Suprapubic skin (tissue), 4 donors: ENCODE results near the gene RIN1. TPM values are rescaled to one million over a fixed set of nuclear protein-coding genes. Genes with fewer than 3 reads are reported as not detected.

ENCODE experiments used
- DNase-seq, 2 donors: peaks; one replicate each; pipeline ENCODE4 v3.0.0-alpha.2; 2019; ENCODE audit warnings: low spot score in 2 of 2
- H3K27ac ChIP-seq: fragments of 200-600 bp; sonication (generic); one replicate; pipeline ENCODE4 v1.5.1; 2019
- H3K27me3 ChIP-seq: fragments of 200-600 bp; sonication (generic); one replicate; pipeline ENCODE4 v1.5.1; 2019
- H3K36me3 ChIP-seq: fragments of 200-600 bp; sonication (generic); one replicate; pipeline ENCODE4 v1.5.1; 2019
- H3K4me1 ChIP-seq: fragments of 200-600 bp; sonication (generic); one replicate; pipeline ENCODE4 v1.5.1; 2019
- H3K4me3 ChIP-seq: fragments of 200-600 bp; sonication (generic); one replicate; pipeline ENCODE4 v1.5.1; 2019; ENCODE audit warnings: mild to moderate bottlenecking
- H3K9me3 ChIP-seq: fragments of 200-600 bp; sonication (generic); one replicate; pipeline ENCODE4 v1.5.1; 2019
- CTCF ChIP-seq, 2 donors: fragments of 200-600 bp in 1 of 2; fragments of 450-650 bp in 1 of 2; sonication (generic) in 1 of 2; IDR thresholded peaks; one replicate each; pipeline ENCODE4 v1.5.1; 2016 to 2019; ENCODE audit warnings: antibody characterized with exemption in 2 of 2, mild to moderate bottlenecking in 1 of 2, moderate library complexity in 1 of 2
- EP300 ChIP-seq: sonication (generic); formaldehyde crosslinking; IDR thresholded peaks from one replicate; pipeline ENCODE4 v1.6.1; 2017; ENCODE audit warnings: antibody characterized with exemption
- POLR2A ChIP-seq, 2 donors: fragments of 450-650 bp; IDR thresholded peaks; one replicate each; pipeline ENCODE4 v1.6.1; 2017; ENCODE audit warnings: antibody characterized with exemption in 2 of 2, mild to moderate bottlenecking in 2 of 2, moderate library complexity in 2 of 2
- POLR2AphosphoS5 ChIP-seq, 3 donors: sonication (generic); formaldehyde crosslinking; IDR thresholded peaks; one replicate each; pipeline ENCODE4 v1.6.1; 2017; ENCODE audit warnings: antibody characterized with exemption in 3 of 3
- WGBS: methylation state at CpG from one replicate; pipeline ENCODE4 v1.1.5; 2018; 5-methylcytosine and 5-hydroxymethylcytosine counted together
- total RNA-seq, 4 donors: library from RNA; depleted of rRNA; stranded (reverse); fragments of >200 nt; gene quantifications; one replicate each; pipeline ENCODE4 v1.1.0, GENCODE V29; 2016

Gene RIN1
- total RNA-seq, 4 donors from 2014 or later = 40.3 to 73.6 (median 60.3) TPM

GRCh38 chr11:66331542-66332370, 4.5 kb downstream of the RIN1 start:
- WGBS = 87% methylated on average over 7 of the region's 12 CpGs
- Histone ChIP-seq H3K27me3 (no peaks in the 10 kb centered on the region), H3K9me3 (no peaks in the 10 kb centered on the region), H3K36me3 (peaks cover 26% of the 10 kb centered on the region), H3K4me3 (no peak overlapping the region), H3K4me1 (peaks cover 58% of the 10 kb centered on the region), H3K27ac (no peak overlapping the region)
- TF ChIP-seq POLR2A (IDR thresholded peaks at IDR 0.05) (no peak), POLR2AphosphoS5 (IDR thresholded peaks at IDR 0.05) (no peak), CTCF (IDR thresholded peaks at IDR 0.05) (no peak), EP300 (no peak)
- DNase-seq = peak in 1 of 2 donors; percentile 57

- no peak overlapping the region for H3K4me3 ChIP-seq
- no peaks in the 10 kb centered on the region for H3K27me3 ChIP-seq
- no peaks in the 10 kb centered on the region for H3K9me3 ChIP-seq
- WGBS = 63% methylated on average over 7 of the region's 10 CpGs
- H3K27ac ChIP-seq = no peak overlapping the region
- no peak for DNase-seq
- TF ChIP-seq POLR2A (IDR thresholded peaks at IDR 0.05) (no peak), CTCF (IDR thresholded peaks at IDR 0.05) (no peak), POLR2AphosphoS5 (IDR thresholded peaks at IDR 0.05) (no peak), EP300 (no peak)
- peaks cover 26% of the 10 kb centered on the region for H3K36me3 ChIP-seq
- H3K4me1 ChIP-seq = peaks cover 58% of the 10 kb centered on the region
Measured at GRCh38 chr11:66330931-66331330, 5.3 kb downstream of the RIN1 start.

DNA sequence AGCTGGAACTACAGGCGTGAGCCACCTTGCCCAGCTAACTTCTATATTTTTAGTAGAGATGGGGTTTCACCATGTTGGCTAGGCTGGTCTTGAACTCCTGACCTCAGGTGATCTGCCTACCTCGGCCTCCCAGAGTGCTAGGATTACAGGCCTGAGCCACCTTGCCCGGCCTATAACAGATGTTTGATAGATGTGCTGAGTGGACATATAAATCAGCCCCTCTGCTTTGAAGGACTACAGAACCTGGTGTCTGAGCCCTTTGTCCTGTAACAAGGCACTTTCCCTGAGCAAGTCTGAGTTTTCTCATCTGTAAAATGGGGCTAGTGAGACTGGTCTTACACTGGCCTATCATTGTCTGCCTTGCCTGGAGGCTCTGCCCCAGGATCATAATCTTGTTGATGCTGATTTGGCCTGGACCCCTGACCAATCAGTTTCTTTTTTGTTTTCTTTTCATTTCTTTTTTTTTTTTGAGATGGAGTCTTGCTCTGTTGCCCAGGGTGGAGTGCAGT, 7.0 kb downstream of the RIN1 start:
- no peak overlapping the region for H3K27ac ChIP-seq
- no peak for TF ChIP-seq EP300
- TF ChIP-seq CTCF (IDR thresholded peaks at IDR 0.05) = no peak
- no peak for TF ChIP-seq POLR2AphosphoS5 (IDR thresholded peaks at IDR 0.05)
- no peak for TF ChIP-seq POLR2A (IDR thresholded peaks at IDR 0.05)
- no peak overlapping the region for H3K4me3 ChIP-seq
- no peak for DNase-seq
- no peaks in the 10 kb centered on the region for H3K27me3 ChIP-seq
- WGBS = 86% methylated on average over 3 of the region's 3 CpGs
- peaks cover 58% of the 10 kb centered on the region for H3K4me1 ChIP-seq
- no peaks in the 10 kb centered on the region for H3K9me3 ChIP-seq
- H3K36me3 ChIP-seq = peaks cover 26% of the 10 kb centered on the region

DNA sequence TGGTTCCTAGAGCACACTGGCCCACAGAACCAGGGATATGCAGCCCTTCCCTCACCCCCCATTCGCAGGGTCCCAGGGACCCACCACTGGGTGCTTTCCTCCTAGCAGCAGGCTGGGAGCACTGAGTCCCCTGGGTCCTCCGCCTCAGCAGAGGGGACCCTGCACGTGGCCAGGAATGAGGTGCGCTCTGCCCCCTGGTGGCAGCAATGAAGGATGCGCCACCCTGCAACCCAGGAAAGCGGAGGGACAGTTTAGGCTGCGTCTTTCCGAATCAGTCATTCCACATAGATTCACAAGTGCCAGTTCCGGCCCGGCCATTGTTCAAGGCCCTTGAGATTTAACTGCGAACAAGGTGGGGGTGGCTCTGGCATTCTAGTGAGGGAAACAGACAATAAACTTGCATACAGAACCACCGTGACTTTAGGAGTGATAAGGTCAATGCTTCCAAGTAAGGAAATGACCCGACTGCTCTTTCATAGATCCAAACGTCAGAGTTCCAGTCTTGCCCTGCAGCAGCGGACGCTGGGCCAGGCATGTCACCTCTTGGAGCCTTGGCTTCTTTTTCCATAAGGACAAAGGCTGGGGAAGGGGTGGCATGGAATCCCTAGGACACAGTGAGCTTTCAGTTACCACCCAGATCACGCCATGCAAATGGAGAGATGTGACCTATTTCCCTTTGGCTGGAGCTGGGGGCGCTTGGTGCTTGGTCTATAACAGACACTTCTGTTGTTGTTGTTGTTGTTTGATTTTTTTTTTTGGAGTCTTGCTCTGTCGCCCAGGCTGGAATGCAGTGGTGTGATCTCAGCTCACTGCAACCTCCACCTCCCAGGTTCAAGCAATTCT, 7.7 kb downstream of the RIN1 start:
- TF ChIP-seq EP300 (no peak), POLR2AphosphoS5 (IDR thresholded peaks at IDR 0.05) (peak in 2 of 3 donors; percentile 11 to 21), CTCF (IDR thresholded peaks at IDR 0.05) (peak; percentile 92 to 97), POLR2A (IDR thresholded peaks at IDR 0.05) (no peak)
- Histone ChIP-seq H3K36me3 (peaks cover 21% of the 10 kb centered on the region), H3K9me3 (no peaks in the 10 kb centered on the region), H3K27me3 (no peaks in the 10 kb centered on the region), H3K4me1 (peaks cover 54% of the 10 kb centered on the region), H3K27ac (peak overlapping the region; percentile 74), H3K4me3 (peak overlapping the region; percentile 12)
- 6% methylated on average over 16 of the region's 19 CpGs for WGBS
- peak; percentile 89 to 92 for DNase-seq

- Histone ChIP-seq H3K9me3 (no peaks in the 10 kb centered on the region), H3K27ac (peak overlapping the region; percentile 74), H3K36me3 (peaks cover 16% of the 10 kb centered on the region), H3K4me3 (no peak overlapping the region), H3K27me3 (no peaks in the 10 kb centered on the region), H3K4me1 (peaks cover 51% of the 10 kb centered on the region)
- peak in 1 of 2 donors; percentile 67 for DNase-seq
- TF ChIP-seq POLR2A (IDR thresholded peaks at IDR 0.05) (no peak), POLR2AphosphoS5 (IDR thresholded peaks at IDR 0.05) (peak in 1 of 3 donors; percentile 36)
- WGBS = 0% methylated on average over 1 of the region's 3 CpGs
Measured at GRCh38 chr11:66328031-66328301, 8.3 kb downstream of the RIN1 start.
